ENCODE results near the gene CYBC1.

Gene CYBC1

GRCh38 chr17:82490512-82491195 lies 40.1 kb upstream of the CYBC1 start:
- no peaks in the 10 kb centered on the region for H3K27me3 ChIP-seq (replicated peaks; ENCODE audit: insufficient read depth, low read length)
- TF ChIP-seq CTCF (IDR thresholded peaks at IDR 0.05; ENCODE audit: low read length) (peak; percentile 34), EZH2phosphoT487 (IDR thresholded peaks at IDR 0.05; ENCODE audit: low read length) (no peak), EZH2 (optimal IDR thresholded peaks at IDR 0.05; ENCODE audit: low read depth, low read length) (no peak)
- H3K9ac ChIP-seq (ENCODE audit: low read length), result no peak overlapping the region
- H3K4me2 ChIP-seq (ENCODE audit: low read depth, low read length), result peak overlapping the region; percentile 38
- H3K9me2 ChIP-seq (replicated peaks; ENCODE audit: insufficient read depth, low read length), result no peaks in the 10 kb centered on the region
- H3K4me1 ChIP-seq (ENCODE audit: low read length), result peaks cover 35% of the 10 kb centered on the region
- peaks cover 34% of the 10 kb centered on the region for H3F3A ChIP-seq (ENCODE audit: insufficient read depth, low read length)
- H4K20me1 ChIP-seq (ENCODE audit: insufficient read depth, low read length), result no peaks in the 10 kb centered on the region
- H3K9me3 ChIP-seq (replicated peaks; ENCODE audit: insufficient read depth, low read length), result no peaks in the 10 kb centered on the region
- H3K36me3 ChIP-seq (replicated peaks; ENCODE audit: insufficient read depth, low read length), result 0 out of 2 replicates have a peak, but pooled peaks cover 2% of the 10 kb centered on the region
- DNase-seq, result peak; percentile 73
- H3K4me3 ChIP-seq (ENCODE audit: low read length), result no peak overlapping the region
- peak overlapping the region; percentile 60; the same call in 1 of the 2 replicates for H3K27ac ChIP-seq (ENCODE audit: low read length)
- H2AFZ ChIP-seq (ENCODE audit: low read length), result no peak overlapping the region
- H3K79me2 ChIP-seq (ENCODE audit: low read length), result no peaks in the 10 kb centered on the region

GRCh38 chr17:82489851-82490511 lies 39.4 kb upstream of the CYBC1 start:
- Histone ChIP-seq H3K9me3 (replicated peaks; ENCODE audit: insufficient read depth, low read length) (no peaks in the 10 kb centered on the region), H3K27ac (ENCODE audit: low read length) (peak overlapping the region; percentile 60; the same call in 1 of the 2 replicates), H3K9ac (ENCODE audit: low read length) (no peak overlapping the region; the same call in 1 of the 2 replicates), H3F3A (ENCODE audit: insufficient read depth, low read length) (peaks cover 29% of the 10 kb centered on the region), H3K4me3 (ENCODE audit: low read length) (no peak overlapping the region), H3K79me2 (ENCODE audit: low read length) (no peaks in the 10 kb centered on the region), H2AFZ (ENCODE audit: low read length) (no peak overlapping the region), H4K20me1 (ENCODE audit: insufficient read depth, low read length) (no peaks in the 10 kb centered on the region), H3K9me2 (replicated peaks; ENCODE audit: insufficient read depth, low read length) (no peaks in the 10 kb centered on the region), H3K4me2 (ENCODE audit: low read depth, low read length) (peak overlapping the region; percentile 38), H3K4me1 (ENCODE audit: low read length) (peaks cover 35% of the 10 kb centered on the region), H3K36me3 (replicated peaks; ENCODE audit: insufficient read depth, low read length) (0 out of 2 replicates have a peak, but pooled peaks cover 2% of the 10 kb centered on the region), H3K27me3 (replicated peaks; ENCODE audit: insufficient read depth, low read length) (no peaks in the 10 kb centered on the region)
- no peak for DNase-seq
- no peak for TF ChIP-seq CTCF (IDR thresholded peaks at IDR 0.05; ENCODE audit: low read length)
- TF ChIP-seq EZH2phosphoT487 (IDR thresholded peaks at IDR 0.05; ENCODE audit: low read length), result no peak

- no peak for TF ChIP-seq EZH2phosphoT487 (IDR thresholded peaks at IDR 0.05; ENCODE audit: low read length)
- TF ChIP-seq CTCF (IDR thresholded peaks at IDR 0.05; ENCODE audit: low read length), result no peak
- no peak for TF ChIP-seq EZH2 (optimal IDR thresholded peaks at IDR 0.05; ENCODE audit: low read depth, low read length)
- no peaks in the 10 kb centered on the region for H4K20me1 ChIP-seq (ENCODE audit: insufficient read depth, low read length)
- no peak overlapping the region for H3K4me3 ChIP-seq (ENCODE audit: low read length)
- H3K27me3 ChIP-seq (replicated peaks; ENCODE audit: insufficient read depth, low read length), result no peaks in the 10 kb centered on the region
- no peak for DNase-seq
- peaks cover 2% of the 10 kb centered on the region; the same call in 1 of the 2 replicates for H3K36me3 ChIP-seq (replicated peaks; ENCODE audit: insufficient read depth, low read length)
- no peak overlapping the region for H3K27ac ChIP-seq (ENCODE audit: low read length)
- peaks cover 21% of the 10 kb centered on the region for H3F3A ChIP-seq (ENCODE audit: insufficient read depth, low read length)
- H3K79me2 ChIP-seq (ENCODE audit: low read length), result no peaks in the 10 kb centered on the region
- H3K9ac ChIP-seq (ENCODE audit: low read length), result no peak overlapping the region
- no peaks in the 10 kb centered on the region for H3K9me2 ChIP-seq (replicated peaks; ENCODE audit: insufficient read depth, low read length)
- H3K4me1 ChIP-seq (ENCODE audit: low read length), result peaks cover 31% of the 10 kb centered on the region
- H2AFZ ChIP-seq (ENCODE audit: low read length), result no peak overlapping the region
- no peak overlapping the region for H3K4me2 ChIP-seq (ENCODE audit: low read depth, low read length)
- H3K9me3 ChIP-seq (replicated peaks; ENCODE audit: insufficient read depth, low read length), result no peaks in the 10 kb centered on the region
Observed at GRCh38 chr17:82489117-82489516, 38.6 kb upstream of the CYBC1 start.

All from MM.1S (cell line).